ENCODE results near the gene PRSS23.

PRSS23 gene

DNA sequence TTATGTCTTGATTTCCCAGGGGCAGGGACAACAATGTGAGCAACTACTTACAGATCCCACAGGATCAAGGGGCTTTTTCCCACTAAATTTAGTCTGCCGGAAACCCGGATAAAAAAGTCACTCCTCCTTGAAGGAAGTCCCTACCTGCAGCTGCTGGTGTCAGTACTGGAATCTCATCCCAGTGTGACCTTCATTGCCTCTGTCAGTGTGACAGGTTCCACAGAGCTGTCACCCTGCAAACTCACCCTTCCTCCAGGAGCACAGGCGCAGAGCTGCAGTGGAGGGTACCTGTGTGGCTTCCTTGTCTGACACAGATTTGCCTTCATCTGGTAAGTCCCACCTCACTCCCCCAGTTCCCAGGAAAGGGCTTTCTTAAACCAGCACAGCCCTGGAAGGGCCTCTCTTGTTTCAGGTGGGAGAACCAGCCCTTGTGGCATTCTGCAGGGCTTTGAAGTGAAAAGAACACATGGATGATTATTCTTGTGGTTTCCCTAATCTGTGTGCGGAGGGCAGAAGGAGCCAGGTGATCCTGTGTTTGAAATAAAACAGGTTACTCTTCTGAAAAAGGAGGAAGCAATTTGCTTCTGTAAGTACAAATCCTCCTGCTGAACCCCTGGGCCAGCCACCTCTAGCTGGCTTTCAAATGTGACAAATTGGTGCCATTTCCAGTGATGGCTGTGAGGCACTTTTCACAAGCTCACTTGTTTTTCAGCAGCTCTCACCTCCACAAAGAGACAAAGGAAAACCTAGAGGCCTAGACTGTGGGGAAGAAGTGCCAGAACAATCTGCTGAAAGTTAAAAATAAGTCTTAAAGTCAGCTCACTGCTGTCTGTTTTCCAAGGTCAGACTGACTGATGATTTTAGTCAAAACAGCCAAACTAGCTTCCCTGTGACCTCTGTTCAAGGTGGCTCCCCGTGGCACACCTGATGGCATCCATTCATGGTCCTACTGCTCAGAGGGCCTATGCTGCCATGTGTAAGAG is 9.2 kb upstream of the PRSS23 start:
- no peak for DNase-seq (ENCODE audit: low read depth in 2 of 2)

DNA sequence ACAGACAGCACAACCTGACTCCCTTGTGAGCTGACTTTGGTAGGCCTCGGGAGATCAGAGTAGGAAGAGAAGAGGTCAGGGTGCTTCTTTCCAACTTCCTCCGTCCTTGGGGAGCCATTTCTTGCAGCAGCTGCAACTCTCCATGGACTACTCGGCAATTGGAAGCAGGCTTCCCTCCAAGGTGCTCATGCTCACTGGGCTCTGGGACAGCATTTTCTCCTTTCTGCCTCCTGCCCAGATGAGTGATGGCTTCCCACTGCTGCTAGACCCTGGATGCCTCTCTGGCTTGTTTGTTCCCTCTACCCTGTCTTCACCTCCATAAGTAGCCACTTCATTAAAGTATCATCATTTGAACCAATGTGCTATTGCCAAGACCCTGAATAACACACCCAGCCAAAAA is 8.2 kb upstream of the PRSS23 start:
- DNase-seq (ENCODE audit: low read depth in 2 of 2): no peak

DNA sequence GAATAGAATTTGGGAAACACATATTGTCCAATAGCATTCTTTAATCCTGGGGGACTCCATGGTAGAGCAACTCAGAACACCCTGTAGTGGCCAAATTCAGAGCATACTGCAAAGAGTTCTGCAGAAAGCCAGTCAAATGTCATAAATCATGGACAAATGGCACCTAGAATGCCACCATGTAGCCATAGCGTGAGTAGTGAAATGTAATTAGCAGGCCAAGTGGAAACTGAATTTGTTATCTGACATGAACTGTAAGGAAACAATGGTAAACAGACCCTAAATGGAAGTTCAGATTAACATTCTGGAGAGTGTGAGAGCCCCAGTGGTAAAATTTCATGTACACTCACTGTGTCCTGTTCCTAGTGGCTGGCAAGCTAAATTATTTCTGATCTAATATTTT is 7.0 kb upstream of the PRSS23 start:
- no peak for DNase-seq (ENCODE audit: low read depth in 2 of 2)

DNA sequence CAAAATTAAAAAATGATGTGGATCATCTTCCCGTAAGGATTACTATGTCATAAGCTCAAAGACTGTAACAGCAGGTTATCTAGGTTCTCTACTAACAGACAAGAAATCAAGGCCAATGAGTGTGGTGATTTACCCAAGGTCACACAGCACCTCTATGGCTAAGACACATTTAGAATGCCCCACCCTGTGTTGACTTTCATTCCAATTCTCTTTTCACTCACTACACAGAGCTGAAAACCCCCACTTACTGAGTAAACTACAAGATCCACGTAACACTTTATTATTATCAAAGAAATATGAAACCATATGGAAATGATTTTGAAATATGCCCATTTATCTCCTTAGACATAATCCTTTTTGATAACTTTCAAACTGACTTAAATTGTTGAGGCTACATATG is 4.8 kb upstream of the PRSS23 start:
- DNase-seq (ENCODE audit: low read depth in 2 of 2): no peak

DNA sequence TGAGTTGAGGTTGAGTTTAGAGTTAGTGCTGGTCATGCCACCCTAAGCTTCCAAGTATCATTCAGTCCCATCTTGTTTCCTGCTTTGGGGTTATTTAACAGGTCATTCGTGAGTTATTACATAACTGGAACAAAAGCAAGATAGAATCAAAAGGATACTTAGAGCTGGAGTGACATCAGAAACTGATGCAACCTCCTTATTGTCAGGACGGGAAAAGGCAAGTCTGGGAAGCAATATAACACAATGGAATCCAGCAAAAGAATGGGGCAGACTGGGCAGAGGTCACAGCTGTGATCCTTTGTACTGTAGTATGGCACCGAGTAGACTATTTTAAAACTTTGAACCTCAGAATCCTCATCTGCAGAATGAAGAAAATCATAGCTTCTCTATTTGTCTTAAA is 4.4 kb upstream of the PRSS23 start:
- DNase-seq (ENCODE audit: low read depth in 2 of 2): no peak

DNA sequence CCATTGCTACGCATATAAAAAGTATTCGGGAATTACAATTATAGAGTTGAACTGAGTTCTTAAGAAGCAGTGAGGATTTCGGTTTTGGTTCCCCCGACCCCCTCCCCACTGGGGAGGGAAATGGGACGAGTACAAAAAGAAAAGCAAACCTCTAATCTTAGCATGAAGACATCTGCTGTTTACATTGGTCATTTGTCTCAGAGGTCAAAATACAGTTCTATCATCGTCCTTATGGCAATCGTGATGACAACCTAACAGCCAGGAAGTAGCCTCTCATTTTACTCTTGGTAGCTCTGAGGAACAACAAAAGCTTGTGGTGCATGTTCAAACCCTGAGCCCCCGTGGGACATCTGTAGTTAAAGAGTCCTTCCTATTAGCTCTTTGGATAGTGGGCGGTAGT is 3.2 kb upstream of the PRSS23 start:
- DNase-seq (ENCODE audit: low read depth in 2 of 2): no peak

DNA sequence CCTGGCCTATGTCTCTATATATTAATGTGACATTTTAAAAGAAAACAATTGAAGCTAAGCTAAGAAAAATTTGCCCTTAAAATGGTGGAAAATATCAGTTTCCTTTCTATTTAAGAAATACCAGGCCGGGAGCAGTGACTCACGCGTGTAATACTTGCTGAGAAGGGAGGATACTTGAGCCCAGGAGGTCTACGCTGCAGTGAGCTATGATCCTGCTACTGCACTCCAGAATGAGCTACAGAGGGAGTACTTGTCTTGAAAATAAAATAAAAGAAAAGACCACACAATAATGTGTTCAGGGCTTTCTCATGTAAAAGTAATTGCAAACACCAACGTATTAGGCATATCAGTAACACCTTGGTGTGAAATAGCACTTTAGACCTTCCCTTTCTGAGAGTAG is 1.4 kb upstream of the PRSS23 start:
- DNase-seq (ENCODE audit: low read depth in 2 of 2): no peak

DNA sequence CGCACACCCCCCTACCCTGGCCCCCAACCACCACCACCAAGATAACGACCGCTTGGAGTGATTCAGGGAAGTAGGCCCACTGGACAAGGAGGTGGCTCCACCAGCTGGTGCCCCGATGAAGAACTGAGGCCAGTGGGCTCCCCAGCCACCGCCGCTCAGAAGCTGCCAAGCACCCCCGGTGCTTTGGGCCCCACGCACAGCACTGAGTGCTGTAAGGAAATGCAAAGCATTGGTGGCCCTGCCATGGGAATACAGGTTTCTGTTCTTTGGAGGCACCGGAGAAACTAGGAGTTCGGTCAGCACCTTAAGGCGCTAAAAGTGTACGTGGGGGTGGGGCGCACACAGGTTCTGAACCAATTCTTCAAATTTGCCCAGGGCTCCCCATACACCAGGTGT is 664 bp upstream of the PRSS23 start:
- DNase-seq (ENCODE audit: low read depth in 2 of 2): no peak

DNA sequence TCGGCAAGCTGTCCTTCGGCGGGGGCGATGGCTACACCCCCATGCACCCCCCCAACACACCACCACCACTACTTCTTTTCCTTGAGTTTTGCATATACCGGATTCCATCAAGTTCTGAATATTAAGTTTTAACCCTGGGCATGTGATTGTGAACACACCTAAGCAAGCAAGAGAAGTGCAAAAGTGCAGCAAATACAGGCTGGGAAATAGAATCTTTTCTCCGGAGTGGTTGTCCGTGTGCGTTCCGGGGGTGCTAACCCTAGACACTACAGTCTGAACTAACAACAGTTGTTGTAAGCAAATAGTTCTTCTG is 574 bp downstream of the PRSS23 start:
- no peak for DNase-seq (ENCODE audit: low read depth in 2 of 2)

DNA sequence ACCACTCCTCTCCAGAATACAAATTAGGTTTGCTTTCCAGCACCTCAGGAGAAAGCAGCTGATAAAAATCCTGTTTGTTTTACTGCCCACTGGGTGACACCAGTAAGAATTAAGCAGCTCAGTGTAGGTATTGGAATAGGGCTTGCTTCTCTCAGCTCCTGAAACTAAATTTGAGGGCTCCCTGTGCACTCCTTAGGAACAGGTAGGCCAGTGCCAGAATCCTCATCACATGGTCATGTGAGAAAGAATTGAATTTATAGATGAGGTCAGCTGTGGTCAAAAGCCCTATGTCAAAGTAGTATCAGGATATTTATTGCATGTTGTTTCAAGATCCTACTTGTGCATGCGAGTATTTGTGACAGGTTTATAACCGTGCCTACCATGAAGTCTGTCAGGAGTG is 1.0 kb downstream of the PRSS23 start:
- DNase-seq (ENCODE audit: low read depth in 2 of 2): no peak

DNA sequence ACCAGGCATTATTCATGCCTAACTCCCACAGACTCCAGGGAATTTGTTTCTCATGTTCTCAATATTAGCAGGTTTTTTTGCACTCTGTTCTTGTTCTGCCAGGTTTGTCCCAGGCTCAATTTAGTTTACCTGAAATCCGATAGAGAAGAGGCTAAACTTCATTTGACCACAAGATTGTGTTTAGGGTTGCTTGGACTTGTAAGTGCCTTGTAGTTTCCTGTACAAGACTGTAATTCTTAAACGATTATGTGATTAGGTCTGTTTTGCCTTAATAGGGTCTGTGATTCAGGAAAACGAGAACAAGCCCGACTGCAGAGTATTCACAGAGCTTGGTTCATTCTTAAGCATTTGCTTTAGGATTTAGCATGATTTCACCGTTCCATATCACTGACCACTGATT is 1.8 kb downstream of the PRSS23 start:
- no peak for DNase-seq (ENCODE audit: low read depth in 2 of 2)

DNA sequence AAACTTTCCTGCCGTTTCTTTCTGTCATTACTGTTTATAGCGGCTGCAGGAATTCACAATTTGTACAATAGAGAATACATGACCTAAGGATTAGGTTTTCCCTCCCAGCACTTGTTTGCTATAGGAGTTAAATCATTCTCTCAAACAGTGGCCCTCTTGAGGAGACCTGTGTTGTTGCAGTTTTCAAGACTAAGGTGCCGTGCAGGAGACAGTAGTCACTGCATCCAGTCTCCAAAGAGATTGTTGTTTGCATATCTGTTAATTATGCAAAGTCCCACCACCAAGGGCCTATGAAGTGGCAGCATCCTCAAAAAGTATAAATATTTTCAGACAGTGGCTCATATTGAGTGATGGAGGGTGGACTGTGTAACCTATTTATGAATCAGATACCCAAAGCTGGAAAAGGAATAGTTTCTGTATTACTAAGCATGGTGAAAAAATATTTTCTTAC is 2.3 kb downstream of the PRSS23 start:
- DNase-seq (ENCODE audit: low read depth in 2 of 2): no peak

DNA sequence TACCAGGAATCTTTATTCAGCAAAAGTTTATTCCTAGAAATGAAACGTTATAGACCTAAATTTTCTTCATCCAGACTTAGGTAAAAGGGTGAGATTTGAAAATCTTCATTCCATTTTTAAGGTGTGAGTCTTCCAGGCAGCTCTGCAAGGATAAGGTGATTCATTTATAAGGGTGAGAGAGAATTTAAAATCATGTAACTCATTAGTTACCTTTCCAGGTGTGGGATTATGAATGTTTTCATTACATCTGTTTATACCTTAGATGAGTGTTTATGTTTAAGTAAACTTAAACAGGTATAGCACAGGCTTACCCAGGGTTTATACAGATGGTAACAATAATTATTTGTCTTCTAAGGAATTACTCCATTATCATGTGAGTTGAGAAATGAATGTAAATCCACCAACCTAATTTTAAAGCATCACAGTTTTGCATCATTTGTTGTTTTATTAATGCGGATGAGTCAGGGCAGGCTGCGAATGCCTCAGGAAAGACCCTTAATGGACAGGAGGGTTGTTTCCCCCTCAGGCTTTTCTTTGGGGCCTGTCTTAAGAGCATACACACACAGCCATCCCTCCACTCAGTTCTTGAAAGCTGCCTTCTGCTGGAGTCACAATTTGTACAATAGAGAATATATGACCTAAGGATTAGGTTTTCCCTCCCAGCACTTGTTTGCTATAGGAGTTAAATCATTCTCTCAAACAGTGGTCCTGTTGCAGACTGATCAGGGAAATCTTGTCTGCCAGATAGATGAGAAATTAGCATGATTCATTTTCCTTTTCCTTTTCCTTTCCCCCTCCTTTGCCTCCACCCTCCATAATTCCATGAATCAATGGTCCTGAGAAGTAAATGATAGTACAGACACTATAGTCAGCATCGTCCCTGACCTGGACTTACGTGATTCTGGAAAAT is 3.0 kb downstream of the PRSS23 start:
- DNase-seq (ENCODE audit: low read depth in 2 of 2): no peak

DNA sequence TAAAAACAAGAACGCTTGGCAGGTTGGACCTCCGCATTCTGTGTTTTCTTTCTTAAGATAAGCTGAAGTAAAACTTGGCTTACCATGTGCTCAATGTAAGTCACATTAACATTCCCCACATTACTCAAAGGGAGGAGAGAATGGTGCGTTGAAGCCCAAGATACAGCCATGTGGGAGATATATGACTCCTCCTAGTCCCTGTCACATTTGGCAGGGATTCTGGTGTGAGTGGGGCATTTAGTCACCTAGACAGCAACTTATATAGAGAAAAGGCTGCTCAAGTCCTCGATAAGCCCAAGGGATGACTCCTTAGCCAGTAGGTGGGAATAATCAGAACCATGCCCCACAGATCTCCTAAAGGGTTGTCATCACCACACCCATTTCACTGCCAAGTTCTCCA is 4.6 kb downstream of the PRSS23 start:
- no peak for DNase-seq (ENCODE audit: low read depth in 2 of 2)

DNA sequence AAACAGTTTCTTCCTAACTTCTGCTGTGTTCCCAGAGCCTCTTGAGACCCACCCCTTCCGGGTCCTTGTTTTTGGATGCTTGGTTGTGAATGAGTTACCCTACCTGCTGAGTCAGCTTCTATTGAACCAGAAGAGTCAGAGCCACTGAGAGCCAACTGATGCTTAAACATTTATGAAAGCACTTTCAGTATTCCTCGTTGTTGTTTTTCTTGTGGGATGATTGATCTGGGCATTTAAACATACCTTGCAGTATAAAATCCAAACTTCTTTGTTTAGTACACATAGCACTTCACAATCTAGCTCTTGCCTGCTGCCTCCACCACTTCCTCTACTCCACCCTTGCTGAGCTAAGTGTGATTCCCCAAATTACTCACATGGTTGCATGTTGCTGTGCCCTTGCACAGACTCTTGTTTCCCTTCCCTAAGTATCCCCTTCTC is 5.5 kb downstream of the PRSS23 start:
- no peak for DNase-seq (ENCODE audit: low read depth in 2 of 2)

DNA sequence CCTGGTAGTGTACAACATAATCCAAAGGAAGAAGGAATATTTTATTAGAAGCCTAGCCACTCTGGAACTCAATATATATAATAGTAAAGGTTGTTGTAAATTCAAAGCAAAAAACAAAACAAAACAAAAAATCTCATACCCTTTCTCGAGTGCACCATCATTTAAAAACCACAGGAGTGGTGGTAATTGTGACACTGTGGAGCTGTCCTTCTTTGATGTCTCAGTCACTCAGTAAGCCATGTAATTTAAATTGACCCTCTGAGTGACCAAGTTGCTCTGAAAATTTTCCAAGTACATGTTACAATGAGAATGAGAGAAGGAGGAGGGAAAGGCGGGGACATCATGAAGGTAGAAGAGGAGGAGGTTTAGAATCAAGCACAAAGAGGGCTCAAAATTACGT is 6.6 kb downstream of the PRSS23 start:
- no peak for DNase-seq (ENCODE audit: low read depth in 2 of 2)

DNA sequence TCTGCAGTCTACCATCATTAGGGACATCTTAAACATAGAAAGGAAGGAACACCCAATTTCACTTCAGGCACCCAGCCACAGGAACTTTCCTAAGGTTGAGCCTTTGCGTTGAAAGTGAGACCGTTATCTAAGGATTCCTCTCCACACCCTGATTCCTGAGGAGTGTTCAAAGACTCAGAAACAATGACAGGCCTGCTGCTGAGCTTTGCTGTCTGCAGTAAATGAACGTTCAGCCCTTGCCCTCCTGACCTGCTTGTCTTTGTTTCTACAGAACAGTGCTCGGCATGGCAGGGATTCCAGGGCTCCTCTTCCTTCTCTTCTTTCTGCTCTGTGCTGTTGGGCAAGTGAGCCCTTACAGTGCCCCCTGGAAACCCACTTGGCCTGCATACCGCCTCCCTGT is 7.0 kb downstream of the PRSS23 start:
- no peak for DNase-seq (ENCODE audit: low read depth in 2 of 2)

DNA sequence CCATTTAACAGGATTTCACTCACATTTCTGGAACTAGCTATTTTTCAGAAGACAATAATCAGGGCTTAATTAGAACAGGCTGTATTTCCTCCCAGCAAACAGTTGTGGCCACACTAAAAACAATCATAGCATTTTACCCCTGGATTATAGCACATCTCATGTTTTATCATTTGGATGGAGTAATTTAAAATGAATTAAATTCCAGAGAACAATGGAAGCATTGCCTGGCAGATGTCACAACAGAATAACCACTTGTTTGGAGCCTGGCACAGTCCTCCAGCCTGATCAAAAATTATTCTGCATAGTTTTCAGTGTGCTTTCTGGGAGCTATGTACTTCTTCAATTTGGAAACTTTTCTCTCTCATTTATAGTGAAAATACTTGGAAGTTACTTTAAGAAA is 9.2 kb downstream of the PRSS23 start:
- no peak for DNase-seq (ENCODE audit: low read depth in 2 of 2)

DNA sequence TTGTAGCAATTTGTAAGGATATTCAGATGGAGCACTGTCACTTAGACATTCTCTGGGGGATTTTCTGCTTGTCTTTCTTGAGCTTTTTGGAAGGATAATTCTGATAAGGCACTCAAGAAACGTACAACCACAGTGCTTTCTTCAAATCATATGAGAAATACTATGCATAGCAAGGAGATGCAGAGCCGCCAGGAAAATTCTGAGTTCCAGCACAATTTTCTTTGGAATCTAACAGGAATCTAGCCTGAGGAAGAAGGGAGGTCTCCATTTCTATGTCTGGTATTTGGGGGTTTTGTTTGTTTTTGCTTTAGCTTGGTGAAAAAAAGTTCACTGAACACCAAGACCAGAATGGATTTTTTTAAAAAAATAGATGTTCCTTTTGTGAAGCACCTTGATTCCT is 9.9 kb downstream of the PRSS23 start:
- DNase-seq (ENCODE audit: low read depth in 2 of 2): no peak

DNA sequence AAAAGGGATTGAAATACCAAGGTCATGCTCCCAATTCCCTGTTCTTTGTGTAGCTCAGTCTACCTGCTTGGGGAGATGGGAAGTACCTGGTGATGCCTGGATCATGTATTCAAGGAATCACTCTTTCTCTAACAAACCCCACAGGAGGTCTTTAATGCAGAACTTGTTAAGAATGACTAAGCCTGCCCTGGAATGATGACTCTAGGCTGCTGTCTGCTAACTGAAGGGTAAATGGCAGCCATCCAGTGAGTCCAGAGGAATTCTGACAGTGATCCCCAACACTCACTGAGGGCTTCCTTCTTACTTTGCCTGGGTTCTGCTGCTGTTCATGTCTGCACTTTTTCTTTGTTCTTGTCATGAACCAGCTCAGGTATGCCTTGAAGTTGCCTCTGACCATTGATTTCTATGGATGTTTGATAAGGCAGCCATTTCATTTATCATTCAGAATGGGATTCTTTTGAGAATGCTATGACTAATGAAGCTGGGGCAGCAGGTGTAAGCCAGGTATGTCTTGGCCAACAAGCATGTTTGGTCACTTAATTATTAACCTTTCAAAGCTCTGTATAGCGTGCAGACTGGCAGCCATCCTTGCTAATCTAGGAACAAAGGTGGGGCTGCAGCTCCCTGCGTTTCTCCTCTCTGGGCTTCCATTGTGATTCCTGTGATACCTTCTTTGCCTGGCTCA is 11.4 kb downstream of the PRSS23 start:
- no peak for DNase-seq (ENCODE audit: low read depth in 2 of 2)

DNA sequence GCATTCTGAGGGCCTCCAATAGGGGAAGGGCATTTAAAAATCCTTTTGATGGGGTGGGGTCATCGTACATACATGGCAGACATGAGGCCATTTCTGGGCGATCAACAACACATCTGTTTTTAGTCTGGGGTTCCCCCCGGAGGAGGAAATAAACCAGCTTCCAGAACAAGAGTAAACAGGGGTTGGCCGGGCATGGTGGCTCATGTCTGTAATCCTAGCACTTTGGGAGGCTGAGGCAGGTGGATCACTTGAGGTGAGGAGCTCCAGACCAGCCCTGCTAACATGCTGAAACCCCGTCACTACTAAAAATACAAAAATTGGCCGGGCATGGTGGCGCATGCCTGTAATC is 12.0 kb downstream of the PRSS23 start:
- no peak for DNase-seq (ENCODE audit: low read depth in 2 of 2)

DNA sequence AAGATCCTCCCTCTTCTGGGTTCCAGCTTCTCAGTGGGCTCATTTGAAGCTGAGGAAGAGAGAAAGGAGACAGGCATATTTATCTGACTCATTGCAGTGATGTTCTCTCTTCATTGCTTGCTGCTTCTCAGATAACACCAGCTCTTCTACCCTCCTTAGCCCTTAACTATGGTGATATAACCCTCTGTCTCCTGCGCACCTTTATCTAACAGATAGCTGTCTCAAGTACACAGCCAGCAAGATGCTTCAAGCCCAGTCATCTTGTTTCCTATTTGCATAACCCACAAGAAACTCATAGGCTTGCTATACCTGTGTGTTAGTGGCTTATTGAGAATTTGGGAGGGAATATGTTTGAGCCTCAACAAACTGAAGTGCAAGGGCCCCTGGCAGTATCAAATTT is 12.6 kb downstream of the PRSS23 start:
- no peak for DNase-seq (ENCODE audit: low read depth in 2 of 2)
